NCI-H2107 (cell line): ENCODE measurements around the gene OR2C1.

Source experiments
- DNase-seq: peaks from one replicate; lab custom pipeline; 2025; lab: John Stamatoyannopoulos, UW

OR2C1 gene

DNA sequence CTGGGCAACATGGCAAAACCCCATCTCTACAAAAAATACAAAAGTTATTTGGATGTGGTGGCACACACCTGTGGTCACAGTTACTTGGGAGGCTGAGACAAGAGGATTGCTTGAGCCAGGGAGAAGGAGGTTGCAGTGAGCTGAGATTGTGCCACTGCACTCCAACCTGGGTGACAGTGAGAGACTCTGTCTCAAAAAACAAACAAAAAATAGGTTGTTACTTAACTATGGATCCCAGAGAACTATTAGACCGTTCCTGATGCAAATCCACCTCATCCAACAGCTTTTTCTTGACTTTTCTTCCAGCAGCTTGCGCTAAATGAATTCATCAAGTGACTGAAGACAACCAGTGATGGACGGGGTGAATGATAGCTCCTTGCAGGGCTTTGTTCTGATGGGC is at the start of gene OR2C1:
OR2C1 (plus strand) TSS at position 301 of the 400 bp plus-strand sequence; CDS start at position 353, 52 bp downstream.
- DNase-seq = no peak

DNA sequence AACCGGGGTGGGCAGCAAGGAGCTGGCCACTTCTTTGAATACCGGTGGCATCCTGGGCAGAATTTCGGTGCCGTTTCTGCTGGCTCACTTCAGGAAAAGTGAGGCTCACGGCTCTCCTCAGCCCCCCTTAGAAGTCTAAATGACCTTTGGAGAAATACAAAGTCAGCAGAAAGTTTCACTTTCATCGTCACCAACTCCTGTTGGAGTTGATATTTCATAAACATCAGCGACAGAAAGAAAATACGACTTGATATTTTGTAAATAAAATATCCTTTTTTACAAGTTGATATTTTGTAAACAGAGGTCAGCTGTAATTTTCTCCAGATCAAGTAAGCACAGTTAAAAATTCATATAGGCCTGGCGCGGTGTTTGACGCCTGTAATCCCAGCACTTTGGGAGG is 49.6 kb upstream of the OR2C1 start:
- DNase-seq = no peak

DNA sequence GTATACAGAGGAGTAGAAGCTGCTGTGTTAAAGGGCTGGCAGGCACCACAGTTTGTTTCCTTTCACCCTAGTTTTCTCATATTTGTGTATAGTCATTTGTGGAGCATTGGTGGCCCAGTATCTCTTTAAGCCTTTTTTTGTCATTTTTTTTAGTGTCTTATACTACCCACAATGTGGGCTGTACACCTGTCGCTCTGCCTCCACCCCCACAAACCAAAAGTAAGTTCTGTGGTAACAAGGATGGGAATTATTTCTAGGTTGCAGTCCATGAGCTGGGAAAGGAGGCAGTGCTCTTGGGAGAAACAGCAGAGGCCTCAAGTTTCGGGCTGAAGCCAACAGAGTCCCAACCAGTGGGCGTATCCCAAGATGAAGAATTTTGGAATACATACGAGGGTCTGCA is 44.2 kb upstream of the OR2C1 start:
- no peak for DNase-seq

DNA sequence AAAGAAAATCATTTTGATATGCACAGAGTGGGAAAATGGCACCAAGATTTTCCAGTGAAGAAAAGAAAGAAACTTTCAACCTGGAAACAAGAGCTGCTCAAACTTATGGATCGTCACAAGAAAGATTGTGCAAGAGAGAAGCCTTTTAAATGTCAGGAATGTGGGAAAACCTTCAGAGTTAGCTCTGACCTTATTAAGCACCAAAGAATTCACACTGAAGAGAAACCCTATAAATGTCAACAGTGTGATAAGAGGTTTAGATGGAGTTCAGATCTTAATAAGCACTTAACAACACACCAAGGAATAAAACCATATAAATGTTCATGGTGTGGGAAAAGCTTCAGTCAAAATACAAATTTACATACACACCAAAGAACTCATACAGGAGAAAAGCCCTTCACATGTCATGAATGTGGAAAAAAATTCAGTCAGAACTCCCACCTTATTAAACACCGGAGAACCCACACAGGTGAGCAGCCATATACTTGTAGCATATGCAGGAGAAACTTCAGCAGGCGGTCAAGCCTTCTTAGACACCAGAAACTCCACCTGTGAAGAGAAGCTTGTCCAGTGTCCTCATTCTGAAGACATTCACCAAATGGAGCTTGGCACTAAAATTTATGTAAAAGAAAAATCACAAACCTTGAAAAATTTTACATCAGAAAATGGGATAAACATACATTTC is 38.2 kb upstream of the OR2C1 start:
- no peak for DNase-seq

DNA sequence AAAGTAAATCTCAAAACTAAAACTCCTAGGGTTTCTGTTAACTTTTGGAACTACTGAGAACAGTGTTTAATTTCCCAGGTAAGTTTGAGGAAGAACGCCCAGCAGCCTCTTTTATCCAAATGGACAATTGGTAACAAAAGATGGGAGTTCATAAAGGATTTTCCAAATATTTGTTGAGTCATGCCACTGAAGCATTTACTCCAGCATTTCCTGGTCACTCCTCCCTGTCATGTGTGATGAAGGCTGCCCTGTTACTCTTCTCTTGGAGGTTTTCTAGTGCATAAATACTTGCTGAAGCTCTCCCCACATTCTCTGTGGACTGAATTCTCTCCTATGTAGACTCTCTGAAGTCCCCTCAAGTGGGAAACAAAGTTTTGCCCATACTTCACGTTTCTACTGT is 33.9 kb upstream of the OR2C1 start:
- DNase-seq = no peak

DNA sequence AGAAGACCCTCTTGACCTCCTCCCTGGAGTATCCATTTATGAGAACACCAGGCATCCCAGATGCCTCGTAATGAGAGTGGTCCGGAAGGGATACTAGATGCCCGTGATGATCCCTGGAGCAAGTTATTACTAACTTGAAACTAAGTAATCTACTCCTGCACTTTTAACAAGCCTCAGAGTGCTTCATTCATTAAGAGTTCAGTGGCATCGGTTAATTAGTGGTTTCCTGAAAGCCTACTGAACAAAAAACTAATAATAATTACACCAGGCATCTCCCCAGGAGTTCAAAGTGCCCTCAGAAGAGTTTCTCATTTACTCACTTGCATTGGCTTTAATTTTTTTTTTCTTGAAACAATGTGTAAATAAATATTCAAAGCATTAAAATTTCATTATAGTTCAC is 28.2 kb upstream of the OR2C1 start:
- no peak for DNase-seq

DNA sequence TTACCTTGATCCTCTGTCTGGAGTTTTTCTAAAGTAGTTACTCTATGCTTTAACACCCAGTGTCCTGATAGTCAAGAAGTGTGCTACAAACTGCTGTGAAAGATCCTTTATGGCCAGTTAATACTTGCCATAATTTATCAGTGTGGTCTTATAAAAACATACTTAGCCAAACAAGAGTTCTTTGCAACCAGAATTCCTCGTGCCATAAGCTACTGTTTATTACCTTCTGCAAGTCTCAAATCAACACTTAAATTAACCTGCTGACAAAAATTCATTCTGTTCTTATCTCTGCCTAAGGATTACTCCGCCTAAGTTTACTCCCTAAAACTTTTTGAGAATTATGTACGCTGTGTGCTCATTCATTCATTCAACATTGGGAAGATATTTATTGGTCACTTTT is 27.6 kb upstream of the OR2C1 start:
- DNase-seq = no peak

DNA sequence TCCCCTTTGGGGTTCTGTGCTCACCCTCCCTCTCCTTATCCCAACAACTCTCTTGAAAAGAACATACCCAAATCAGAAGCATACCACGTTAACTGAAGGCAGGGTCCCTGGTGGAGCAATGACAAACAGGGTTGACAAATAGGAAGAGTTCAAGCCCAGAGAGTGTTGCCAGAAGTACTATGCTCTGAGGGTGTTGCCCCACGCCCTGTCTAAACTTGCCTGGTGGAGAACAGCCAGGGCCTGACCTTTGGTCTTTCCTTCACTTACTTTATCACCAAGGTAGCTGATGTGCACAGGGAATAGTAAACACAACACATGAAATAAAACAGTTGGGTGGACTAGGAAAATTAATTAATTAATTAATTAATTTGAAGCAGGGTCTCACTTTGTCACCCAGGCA is 27.0 kb upstream of the OR2C1 start:
- DNase-seq = no peak

DNA sequence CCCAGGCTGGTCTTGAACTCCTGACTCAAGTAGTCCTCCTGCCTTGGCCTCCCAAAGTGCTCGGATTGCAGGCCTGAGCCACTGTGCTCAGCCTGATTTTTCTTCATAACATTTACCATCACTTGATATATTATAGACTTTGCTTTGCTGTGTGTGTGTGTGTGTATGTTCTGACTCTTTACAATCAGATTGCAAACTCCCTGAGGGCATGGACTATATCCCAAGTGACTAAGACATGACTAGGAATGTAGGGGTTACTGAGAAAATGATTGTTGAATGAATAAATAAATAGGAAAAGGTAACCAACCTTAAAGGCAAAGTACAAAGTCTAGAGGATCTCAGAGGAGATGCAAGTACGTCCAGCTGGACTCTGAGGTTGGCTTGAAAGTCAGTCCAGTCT is 9.6 kb upstream of the OR2C1 start:
- no peak for DNase-seq

DNA sequence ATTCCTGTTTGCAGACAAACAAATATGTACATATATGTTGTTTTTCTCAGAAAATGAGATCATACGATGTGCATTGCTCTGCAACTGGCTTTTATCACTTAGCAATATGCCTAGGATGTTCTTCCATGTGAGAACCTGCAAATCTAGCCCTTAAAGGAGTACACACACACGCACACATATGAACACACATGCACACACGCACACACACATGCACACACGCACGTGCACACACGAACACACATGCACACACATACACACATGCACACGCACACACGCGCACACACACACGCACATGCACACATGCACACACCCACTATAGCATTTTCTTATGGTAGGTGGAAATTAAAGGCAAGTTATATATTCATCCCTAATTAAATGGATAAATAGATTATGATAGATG is 8.1 kb upstream of the OR2C1 start:
- no peak for DNase-seq

DNA sequence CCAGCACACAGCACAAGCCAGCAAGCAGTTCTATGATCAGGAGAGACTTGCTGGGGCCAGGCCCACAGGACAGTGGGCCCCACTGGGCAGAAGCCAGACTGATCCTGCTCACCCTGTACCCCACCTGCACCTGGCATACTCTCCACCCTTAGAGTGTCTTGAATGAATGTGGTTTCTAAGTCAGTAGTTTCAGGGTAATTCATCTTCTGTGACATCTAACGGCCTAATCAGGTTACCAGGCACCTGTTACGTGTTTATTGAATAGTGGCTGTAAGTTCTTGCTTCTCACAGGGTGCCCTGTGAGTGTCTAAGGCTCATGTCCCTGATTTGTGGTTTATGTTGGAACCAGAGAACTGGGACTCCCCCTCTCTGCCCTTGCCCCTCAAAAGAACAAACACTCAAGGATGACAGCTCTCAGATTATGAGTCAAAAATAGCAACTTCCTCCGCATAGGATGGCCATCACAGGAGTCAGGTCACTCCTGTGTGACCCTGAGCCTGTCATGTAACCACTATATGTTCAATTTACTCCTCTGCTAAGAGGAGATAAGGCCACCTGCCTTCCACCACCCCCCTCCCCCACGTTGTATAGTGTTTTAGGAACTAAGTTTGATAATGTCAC is 7.0 kb upstream of the OR2C1 start:
- peak; percentile 38 for DNase-seq

DNA sequence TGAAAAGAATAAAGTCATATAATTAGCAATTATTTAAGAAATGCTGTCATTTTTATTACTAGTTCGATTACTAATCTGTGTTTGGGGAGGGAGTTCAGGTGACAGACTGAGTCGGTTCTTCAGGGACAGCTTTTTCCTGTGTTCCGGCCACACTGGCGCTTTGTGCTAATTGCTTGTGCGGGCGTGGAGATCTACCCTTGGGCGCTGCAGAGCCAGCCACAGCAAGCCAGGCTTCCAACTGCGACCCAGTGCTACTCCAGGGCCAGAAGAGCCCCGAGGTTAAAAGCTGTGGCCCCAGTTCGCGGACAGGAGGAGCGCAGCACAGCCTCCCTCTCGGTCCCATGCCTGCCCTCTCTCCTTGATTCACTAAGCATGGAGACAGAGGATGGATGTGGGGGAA is 6.5 kb upstream of the OR2C1 start:
- no peak for DNase-seq

DNA sequence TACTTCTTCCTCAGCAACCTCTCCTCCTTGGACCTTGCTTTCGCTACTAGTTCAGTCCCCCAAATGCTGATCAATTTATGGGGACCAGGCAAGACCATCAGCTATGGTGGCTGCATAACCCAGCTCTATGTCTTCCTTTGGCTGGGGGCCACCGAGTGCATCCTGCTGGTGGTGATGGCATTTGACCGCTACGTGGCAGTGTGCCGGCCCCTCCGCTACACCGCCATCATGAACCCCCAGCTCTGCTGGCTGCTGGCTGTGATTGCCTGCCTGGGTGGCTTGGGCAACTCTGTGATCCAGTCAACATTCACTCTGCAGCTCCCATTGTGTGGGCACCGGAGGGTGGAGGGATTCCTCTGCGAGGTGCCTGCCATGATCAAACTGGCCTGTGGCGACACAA is 429 bp downstream of the OR2C1 start:
- no peak for DNase-seq

DNA sequence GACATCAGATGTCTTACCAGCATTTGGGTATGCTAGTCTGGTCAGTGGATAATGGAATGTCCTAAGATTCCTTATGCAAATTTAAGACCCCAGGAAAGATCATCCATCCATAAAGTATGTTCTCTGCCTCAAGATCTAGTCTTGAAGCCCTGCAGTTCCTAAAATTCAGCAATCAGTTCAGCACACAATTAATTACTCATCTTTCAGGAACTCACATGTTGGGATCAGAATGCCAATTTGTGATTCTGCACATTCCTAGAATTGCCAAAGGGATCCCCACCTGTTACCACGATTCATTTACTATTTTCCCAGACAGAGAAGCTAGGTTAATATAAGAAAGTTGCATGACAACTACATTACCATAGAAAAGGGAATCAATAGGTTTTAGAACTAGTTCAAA is 3.2 kb downstream of the OR2C1 start:
- DNase-seq = no peak

DNA sequence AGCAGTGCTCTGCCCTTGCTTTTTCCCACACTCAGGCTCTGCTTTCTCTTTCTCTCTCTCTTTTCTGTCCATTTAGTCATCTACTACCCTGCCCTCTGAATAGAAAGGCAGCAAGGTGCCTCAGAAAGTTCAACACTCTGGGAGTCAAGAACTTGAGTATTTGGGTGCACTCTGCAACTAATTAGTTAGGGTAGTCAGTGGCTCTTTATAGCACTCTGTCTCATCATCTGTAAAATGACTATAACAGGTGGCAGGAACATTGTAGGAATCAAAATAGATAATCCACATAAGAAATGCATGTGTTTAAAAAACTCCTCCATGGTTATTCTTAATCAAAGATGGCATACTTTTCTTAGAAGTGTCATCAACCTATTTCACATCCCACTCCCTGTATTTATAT is 7.2 kb downstream of the OR2C1 start:
- no peak for DNase-seq

DNA sequence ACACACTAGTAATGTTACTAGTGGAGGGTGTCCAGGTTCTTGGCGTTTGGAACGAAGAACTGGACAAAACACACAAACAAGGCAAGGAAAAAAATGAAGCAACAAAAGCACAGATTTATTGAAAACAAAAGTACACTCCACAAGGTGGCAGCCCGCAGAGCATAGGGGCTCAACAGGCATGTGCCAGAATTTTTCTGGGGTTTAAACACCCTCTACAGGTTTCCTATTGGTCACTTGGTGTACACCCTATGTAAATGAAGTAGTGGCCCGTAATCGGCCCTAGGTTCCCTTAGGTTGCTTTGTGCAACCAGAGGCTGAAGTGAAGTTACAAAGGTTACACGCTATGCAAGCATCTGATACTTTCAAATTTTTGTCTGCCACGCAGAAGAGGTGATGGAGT is 8.1 kb downstream of the OR2C1 start:
- DNase-seq = no peak

DNA sequence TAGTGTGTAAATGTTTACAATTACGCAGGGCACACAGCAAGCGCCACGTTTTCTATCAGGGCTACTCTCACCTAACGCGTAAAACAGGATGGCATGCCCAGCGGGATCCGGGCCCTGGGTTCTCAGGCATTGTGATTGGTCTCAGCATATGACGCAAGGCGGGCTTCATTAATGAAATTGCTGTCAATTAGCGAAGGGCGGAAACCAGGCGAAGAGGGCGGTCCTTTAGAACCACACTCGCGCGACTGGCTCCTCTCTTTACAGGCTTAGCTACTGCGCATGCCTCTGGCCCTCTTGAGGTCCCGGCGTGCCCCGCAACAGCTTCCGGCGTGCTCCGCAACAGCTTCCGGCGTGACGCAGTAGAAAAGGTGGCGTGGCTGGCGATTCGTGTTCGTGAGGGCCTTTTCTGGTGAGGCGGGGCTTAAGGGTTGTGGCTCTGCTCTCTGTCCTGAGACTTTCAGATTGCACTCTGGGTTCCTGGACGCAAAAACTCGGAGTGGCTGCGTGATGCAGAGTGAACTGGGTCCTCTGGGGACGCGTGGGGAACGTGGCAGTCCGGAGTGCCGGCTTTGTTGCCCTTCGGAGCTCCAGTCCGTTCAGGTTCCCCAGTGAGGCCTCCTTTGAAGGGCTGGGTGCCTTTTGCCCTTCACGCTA is 9.2 kb downstream of the OR2C1 start:
- peak; percentile 93 for DNase-seq

DNA sequence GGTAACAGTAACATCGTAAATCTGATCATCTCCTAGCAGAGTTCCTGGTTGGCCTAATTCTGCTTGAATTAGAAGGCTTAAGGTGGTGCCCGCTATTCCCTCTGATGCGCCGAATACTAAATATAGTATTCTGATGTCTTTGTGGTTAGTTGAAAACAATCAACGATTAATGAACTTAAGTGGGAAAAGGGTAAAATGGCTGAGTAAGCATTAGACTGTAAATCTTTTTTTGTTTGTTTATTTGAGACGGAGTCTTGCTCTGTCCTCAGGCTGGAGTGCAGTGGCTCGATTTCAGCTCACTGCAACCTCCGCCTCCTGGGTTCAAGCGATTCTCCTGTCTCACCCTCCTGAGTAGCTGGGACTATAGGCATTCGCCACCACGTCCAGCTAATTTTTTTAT is 13.4 kb downstream of the OR2C1 start:
- no peak for DNase-seq

DNA sequence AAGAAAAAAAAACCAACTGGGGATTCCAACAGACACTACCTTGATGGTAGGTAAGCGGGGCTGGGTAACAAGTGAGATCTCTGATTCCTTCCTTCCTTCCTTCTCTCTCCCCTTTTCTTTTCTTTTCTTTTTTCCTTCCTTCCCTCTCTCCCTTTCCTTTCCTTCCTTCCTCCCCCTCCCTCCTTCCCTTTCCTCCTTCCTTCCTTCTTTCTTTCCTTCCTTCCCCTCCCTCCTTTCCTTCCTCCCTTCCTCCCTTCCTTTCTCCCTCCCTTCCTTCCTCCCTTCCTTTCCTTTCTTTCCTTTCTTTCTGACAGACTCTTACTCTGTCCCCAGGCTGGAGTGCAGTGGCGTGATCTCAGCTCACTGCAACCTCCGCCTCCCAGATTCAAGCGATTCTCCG is 20.0 kb downstream of the OR2C1 start:
- DNase-seq = no peak

DNA sequence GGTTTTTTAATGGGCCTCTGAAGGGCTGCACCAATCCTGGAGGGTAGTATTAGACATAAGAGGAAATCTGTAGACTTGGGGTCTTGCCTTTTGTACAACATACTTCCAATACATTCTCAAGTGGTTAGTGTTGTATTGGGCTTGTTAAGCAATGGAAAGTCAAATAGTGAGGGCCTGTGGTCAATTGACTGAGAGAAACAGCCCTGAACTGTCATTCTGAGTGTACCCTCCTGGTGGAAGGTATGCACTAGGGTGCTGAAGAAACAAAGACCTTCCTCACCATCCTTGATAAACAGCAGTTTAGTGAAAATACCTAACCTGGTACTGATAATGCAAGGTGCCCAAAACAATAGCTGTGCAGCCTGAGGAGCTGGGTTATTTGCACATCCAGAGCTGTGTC is 22.2 kb downstream of the OR2C1 start:
- no peak for DNase-seq

DNA sequence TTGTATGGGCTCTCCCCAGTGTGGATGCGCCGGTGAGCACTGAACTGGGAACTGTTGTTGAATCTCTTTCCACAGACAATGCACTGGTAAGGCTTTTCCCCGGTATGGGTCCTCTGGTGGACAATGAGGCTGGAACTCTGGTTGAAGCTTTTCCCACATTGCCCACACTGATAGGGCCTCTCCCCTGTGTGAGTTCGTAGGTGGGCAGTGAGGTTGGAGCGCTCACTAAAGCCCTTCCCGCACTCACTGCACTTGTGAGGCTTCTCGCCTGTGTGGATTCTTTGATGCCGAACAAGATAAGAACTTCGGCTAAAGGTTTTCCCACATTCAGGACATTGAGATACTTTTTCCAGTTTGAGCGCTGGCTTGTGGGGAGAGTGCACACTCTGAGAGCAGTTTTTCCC is 27.4 kb downstream of the OR2C1 start:
- DNase-seq = no peak

DNA sequence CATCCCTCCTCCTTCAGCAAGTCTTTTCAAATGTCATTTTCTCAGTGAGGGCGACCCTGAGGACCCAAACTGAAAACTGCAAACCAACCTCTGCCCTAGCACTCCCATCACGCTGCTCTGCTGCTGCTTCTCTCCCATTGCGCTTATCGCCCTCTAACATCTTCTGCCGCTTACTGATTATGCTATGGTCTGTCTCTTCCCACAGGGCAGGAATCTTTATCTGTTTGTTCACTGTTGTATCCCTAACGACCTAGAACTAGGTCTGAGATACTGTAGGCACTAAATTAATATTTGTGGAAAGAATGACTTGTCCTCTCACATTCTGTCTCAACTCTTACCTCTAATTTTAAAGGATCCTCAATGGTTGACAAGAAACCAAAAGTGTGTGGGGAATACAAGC is 32.6 kb downstream of the OR2C1 start:
- DNase-seq = no peak

DNA sequence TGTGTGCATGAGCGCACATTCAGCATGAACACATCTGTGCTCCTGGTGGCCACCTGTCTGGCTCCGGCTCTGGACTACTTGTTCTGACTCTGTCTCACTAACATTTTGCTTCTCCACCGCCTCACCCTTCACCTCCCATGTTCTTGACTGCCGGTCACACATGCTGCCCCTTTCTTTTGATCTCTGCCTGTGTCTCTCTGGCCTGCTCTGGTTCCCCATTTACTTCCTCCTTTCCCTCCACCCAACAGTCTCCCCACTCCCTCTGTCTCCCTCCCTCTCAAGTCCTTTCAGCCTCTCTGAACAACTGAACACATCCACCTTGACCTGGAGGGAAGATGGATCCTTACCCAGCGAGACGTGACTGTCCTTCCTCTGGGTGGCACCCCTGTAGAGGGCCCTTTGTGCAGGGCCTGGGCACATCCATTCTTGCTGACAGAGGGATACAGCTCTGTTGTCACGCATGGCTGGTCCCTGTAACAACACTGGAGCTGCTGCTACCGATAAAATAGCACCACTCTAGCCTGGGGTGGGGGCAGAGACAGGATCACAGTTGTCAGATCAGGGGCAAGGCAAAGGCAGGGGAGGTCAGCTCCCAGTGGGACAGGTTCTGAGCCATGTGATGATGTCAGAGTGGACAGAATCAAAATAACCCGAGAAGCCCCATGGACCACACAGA is 34.1 kb downstream of the OR2C1 start:
- DNase-seq = no peak
